ENCODE results near the gene CDK5.

CDK5 gene
- total RNA-seq = 6.7 to 10.5 (median 8.9) reads per million in 4 experiments

DNA sequence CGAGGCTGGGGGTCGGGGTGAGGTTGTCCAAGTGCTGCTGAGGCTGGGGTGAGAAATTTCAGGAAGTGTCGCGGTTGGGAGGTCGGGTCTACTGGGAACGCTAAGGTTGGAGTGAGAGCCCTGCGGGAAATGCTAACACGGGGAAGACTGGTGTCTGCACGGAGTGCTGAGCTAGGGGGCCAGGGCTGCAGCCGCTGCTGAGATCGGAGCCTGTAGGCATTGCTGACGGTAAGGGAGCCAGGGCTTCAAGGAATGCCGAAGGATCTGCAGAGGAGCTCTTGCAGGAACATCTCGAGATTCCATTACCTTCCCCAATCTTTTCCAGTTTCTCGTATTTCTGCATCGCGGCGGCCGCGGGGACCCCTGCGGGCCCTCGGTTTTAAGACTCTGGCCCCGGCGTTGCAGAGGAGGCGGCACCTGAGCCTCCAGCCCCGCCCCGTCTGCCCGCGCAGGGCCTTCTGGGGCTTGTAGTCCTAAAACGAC is at the start of gene CDK5:
Gene CDK5 (minus strand): TSS at position 392 of the 483 bp plus-strand sequence. CDS start 49 bp downstream, at position 343.
- DNase-seq = no peak

DNA sequence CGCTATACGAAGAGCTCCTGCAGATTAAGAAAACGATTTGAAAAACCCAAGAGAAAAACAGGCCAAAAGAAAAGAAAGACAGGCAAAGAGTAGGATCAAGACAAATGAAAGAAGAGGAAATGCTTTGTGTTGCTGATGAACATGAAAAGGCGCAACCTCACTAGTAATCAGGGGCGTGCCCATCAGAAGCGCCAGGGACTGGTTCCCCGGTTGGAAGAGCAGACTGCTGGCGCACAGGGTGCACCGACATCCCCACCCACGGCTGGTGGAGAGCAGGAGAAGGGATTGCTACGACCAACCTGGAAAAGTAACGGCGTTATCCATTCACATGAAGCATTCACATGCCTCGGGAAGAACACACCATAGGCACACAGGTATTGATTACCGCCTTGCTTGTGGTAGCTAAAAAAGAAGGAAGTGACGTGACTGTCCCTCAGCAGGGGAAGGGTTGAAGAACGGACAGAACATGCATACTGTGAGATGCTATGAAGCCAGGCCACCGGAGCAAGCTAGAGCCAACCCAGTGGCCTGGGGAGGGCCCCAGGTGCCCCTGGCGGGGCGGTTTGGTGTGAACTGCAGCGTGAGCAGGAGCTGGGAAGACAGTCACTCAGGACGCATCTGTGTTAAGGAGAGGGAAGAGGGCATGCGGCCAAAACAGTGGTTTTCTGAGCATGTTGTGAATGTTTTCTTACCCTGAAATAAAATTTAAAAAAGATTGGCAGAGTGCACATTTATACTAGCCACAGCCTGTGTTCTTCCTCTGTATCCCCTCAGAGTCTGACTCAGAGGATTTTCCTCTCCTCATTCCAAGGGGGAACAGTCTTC is 46.9 kb upstream of the CDK5 start:
- no peak for DNase-seq

- DNase-seq = no peak
Measured at GRCh38 chr7:151103973-151104372, 46.3 kb upstream of the CDK5 start.

GRCh38 chr7:151102991-151103390 is 45.3 kb upstream of the CDK5 start:
- no peak for DNase-seq

GRCh38 chr7:151101621-151102396 is 44.1 kb upstream of the CDK5 start:
- DNase-seq = no peak

DNA sequence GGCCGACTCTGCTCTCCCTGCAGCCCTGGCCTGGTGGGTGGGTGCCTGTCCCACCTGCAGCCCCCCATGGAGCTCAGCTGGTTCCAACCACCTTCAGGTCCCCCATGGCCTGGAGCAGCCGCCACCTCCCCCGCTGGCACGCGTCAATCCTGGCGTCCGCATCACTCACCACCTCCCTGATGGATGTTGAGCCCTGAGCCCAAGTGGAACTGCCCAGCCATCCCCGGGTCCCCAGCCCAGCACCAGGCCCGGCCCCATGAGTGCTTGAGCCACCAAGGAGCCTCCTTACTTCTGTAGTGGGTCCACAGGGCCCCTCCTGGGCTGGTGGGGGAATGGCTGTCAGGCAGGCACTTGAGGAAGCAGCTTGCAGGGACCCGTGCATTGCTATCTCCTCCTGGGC is 43.2 kb upstream of the CDK5 start:
- DNase-seq = no peak

GRCh38 chr7:151099486-151100211 is 42.0 kb upstream of the CDK5 start:
- DNase-seq = no peak

DNA sequence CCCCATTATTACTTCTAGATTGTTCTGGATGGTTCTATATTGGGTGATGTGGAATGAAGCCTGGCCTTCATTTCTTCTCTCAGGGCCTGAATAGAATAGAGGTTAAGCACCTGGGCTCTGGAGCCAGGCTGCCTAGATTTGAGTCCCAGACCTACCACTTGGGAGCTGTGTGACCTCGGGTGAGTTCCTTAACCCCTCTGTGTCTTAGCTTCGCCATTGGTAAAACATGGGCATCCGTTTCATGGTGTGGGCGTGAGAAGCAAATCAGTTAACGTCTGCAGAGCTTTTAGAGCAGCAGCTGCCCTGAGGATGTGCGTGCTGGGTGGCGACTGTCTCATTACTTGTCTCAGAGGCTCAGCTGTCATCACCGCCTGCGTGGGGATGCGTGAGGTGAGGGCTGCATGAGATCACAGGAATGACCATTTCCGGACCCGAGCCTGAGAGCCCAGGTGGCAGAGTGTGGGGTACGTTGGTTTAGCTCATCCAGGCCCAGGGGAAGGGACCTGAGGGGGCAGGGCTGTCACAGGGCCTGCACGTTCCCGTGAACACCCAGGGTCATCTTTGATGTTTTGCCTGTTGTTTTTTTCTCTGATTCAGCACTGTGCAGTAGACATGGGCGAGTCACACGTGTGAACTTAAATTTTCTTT is 38.3 kb upstream of the CDK5 start:
- DNase-seq = no peak

GRCh38 chr7:151095123-151095797 is 37.6 kb upstream of the CDK5 start:
- no peak for DNase-seq

DNA sequence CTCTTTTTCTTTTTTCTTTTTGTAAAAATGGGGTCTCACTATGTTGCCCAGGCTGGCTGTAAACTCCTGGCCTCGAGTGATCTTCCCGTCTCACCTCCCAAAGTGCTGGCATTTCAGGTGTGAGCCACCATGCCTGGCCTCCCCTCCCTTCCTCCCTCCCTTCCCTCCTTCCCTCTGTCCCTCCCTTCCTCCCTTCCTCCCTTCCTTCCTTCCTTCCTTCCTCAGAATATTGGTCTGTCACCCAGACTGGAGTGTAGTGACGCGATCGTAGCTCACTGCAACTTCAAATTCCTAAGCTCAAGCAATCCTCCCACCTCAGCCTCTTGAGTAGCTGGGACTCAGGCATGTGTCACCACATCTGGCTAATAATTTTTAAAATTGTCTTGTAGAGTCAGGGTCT is 37.0 kb upstream of the CDK5 start:
- no peak for DNase-seq

- no peak for DNase-seq
Measured at GRCh38 chr7:151093748-151094147, 36.1 kb upstream of the CDK5 start.

DNA sequence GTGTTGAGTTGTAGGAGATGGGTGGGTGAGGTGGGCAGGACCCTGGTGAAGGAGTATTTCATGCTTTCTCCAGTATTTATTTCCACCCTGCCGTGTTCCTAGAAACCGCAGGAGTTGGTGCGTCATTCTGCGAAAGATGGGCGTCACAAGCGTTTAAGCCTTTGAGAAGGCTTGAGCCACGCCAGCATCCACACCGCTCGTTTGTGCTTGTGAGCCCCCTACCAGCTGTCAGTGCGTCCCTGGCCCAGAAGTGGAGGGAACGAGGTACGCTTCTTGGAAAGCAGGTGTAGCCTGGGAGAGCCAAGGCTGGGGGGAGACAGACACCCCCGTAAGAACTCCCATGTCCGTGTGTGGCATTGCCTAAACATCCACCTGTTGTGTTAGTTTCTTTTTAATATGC is 34.3 kb upstream of the CDK5 start:
- DNase-seq = no peak

- no peak for DNase-seq
Measured at GRCh38 chr7:151091431-151091830, 33.7 kb upstream of the CDK5 start.

GRCh38 chr7:151091003-151091402 is 33.3 kb upstream of the CDK5 start:
- DNase-seq = no peak

GRCh38 chr7:151089893-151090730 is 32.4 kb upstream of the CDK5 start:
- DNase-seq = no peak

- no peak for DNase-seq
Measured at GRCh38 chr7:151088856-151089699, 31.4 kb upstream of the CDK5 start.

GRCh38 chr7:151088019-151088855 is 30.5 kb upstream of the CDK5 start:
- no peak for DNase-seq

DNA sequence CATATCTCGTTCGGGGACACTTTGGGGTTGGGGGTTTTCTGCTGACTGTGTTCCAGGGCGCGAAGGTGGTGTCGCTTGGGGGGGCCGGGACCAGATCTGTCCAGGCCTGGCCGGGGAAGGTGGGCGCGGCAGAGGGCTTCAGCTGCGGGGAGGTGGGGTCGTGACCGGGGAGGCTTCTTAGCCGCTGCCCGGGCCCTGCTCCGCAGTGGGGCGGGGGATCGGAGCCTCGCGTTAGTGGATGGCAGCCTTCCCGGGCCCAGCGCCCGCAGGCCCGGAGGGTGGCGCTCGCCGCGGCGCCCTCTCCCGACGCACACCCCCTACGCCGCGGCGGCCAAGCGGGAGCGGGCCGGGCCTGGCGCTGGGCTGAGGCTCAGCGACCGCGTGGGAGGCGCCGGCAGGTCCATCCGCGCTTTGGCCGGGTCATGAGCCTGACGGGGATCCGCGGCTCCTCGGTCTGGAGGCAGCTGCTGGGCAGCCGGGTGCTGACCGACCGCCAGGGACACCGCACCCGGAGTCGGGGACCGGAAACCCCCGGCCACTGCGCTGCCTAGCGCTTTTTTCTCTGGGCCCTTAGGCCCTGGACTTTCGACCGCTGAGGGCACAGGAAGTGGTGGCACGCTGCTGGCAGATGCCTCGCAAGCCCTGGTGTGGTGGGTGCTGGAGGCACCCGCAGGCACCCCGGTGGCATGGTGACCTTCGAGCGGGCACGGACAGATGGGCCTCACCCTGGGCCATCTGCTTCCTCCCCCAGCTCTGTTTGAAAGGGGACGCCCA is 29.7 kb upstream of the CDK5 start:
- no peak for DNase-seq

Data from effector CD8-positive, alpha-beta T cell (primary cell).